AG04449 (cell line): ENCODE measurements around the gene FBXL17.

Experiments used
- CTCF ChIA-PET: fragments of 350-600 bp; formaldehyde crosslinking; extraction: SDS; loops from one replicate; lab custom pipeline; 2021; ENCODE audit warnings: antibody characterized with exemption; lab: Yijun Ruan, JAX
- POLR2A ChIA-PET: fragments of 400-600, 350-600 bp; formaldehyde crosslinking; extraction: SDS; loops from one replicate; lab custom pipeline; 2020; ENCODE audit warnings: antibody characterized with exemption, inconsistent platforms; lab: Yijun Ruan, JAX
- DNase-seq: peaks from one replicate; pipeline ENCODE4 v3.0.0-alpha.2; 2010; ENCODE audit warnings: low read depth, low spot score
- H3K4me3 ChIP-seq: 2 replicates; pipeline ENCODE4 v1.5.1; 2011; ENCODE audit warnings: low read depth, mild to moderate bottlenecking, control low read depth, low read length
- CTCF ChIP-seq: IDR thresholded peaks from one replicate; pipeline ENCODE4 v1.5.1; 2011; ENCODE audit warnings: mild to moderate bottlenecking, moderate library complexity, low read length, control low read depth, inconsistent platforms; ENCODE audit not compliant: insufficient read depth; ENCODE audit errors: missing control alignments

Gene FBXL17

GRCh38 chr5:108257996-108258395 lies 123.9 kb downstream of the FBXL17 start:
- ChIA-PET POLR2A (no interaction called here), CTCF (interaction anchor here (1.5 to 5.6 kb wide), 5 partner anchors 12 to 85 kb away, joined by 4 to 132 read pairs (median 16); no protein-coding TSS in a partner anchor)
- no peak for DNase-seq

GRCh38 chr5:108255468-108255867 lies 126.4 kb downstream of the FBXL17 start:
- ChIA-PET POLR2A (no interaction called here), CTCF (no interaction called here)
- H3K4me3 ChIP-seq: no peak overlapping the region
- DNase-seq: no peak
- TF ChIP-seq CTCF: no peak

More at GRCh38 chr5:108257996-108258395, 123.9 kb downstream of the FBXL17 start:
- TF ChIP-seq CTCF: no peak
- H3K4me3 ChIP-seq: no peak overlapping the region

DNA sequence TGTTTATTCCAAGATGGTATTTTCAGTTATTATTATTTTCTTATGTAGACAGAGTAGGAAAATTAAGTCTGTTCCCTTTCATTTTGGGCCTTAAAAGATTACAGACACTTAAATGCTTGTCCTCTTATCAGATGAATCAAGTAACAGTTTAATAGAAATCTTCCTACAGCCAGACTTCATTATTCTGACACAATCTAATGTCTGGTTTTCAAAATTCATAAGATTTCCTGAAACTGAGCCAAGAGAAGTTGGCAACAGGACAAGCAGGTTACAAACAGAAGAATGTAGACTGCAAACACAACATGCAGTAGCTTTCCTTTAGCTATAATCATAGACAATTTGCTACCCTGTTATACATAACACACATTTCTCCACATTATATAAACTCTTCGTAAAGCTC lies 130.5 kb downstream of the FBXL17 start:
- POLR2A ChIA-PET: no interaction called here
- TF ChIP-seq CTCF: no peak
- no peak for DNase-seq
- CTCF ChIA-PET: interaction anchor here (4.4 kb wide), 1 partner anchor 9 kb away, joined by 50 read pairs; no protein-coding TSS in a partner anchor
- no peak overlapping the region for H3K4me3 ChIP-seq

- POLR2A ChIA-PET: no interaction called here
- no peak overlapping the region for H3K4me3 ChIP-seq
- CTCF ChIA-PET: interaction anchor here (0.8 to 4.4 kb wide), 3 partner anchors 11 to 96 kb away, joined by 3 to 50 read pairs (median 3); no protein-coding TSS in a partner anchor
- TF ChIP-seq CTCF: no peak
- no peak for DNase-seq
These were observed 132.0 kb downstream of the FBXL17 start for GRCh38 chr5:108249785-108250426.

DNA sequence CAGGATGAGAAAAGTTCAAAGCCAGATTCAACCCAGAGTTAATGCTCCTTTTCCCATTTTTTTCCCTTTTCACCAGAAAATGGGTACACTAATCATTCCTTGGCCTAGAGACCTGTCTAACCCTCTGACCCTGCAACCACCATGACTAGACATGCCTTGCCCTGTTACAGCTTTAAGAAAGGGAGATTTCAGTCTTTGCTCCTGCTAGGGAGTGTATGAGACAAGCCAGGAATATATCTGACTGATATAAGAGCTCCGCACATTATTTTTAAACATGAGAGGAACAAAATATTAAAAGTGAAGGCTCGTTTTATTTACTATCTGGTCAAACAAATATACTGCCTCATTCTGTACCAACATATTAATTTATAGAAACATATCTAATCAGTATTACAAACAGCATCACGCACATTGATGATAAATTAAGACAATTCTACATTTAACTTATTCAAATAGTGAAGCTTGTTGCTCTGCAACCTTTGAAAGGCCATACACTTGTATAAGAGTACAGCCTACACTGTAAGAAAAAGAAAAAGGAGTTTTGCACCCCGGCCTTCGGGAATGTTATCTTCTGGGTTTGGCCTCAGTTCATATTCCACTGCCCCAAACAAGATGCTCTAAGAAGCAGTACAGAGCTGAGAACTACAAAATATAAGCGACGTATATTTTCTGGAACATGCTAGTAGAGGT lies 132.7 kb downstream of the FBXL17 start:
- CTCF ChIA-PET: interaction anchor here (0.8 to 4.4 kb wide), 3 partner anchors 12 to 96 kb away, joined by 3 to 50 read pairs (median 3); no protein-coding TSS in a partner anchor
- no peak overlapping the region for H3K4me3 ChIP-seq
- no peak for TF ChIP-seq CTCF
- DNase-seq: no peak
- POLR2A ChIA-PET: no interaction called here
